HEK293T (cell line): ENCODE results near the gene CYP2W1.

ENCODE experiments used
- SUZ12 ChIP-seq: fragments of 450-650 bp; IDR thresholded peaks from 2 replicates; pipeline ENCODE4 v1.6.1; 2016; ENCODE audit warnings: mild to moderate bottlenecking
- TF ChIP-seq, protein P1 (sequence below): fragments of 450-650 bp; IDR thresholded peaks from 2 replicates; pipeline ENCODE4 v1.6.1; 2016

DNA sequence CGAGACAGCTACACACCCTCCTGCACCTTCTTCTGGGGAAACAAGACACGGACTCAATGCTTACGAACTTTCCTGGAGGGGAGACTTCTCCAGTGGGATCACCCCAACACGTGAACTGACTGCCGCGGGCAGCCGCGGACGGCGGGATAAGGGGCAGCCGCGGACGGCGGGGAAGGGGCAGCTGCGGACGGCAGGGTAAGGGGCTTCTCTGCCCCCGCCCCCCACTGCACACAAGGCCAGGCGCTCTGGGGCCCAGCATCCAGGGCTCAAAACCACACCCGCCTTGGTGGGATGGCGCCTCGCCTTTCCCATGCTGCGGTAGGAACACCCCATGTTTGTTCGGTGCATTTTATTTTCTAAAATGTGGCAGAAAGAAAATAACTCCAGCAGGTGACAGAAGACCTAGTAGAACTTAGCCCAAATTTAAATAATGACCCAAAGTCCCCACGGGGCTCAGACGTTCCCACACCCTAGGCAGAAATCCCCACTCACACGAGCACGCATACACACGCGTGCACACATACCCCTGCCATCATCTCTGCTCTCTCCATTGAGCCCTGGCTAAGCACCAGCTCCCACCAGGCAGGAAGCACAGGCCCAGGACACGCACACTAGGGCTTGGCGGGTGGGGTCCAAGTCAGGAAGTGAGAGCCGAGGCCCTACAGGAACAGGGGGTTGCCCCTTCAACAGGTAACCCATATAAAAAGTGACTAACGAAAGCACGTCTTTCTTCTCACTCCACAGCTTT lies 34.8 kb downstream of the CYP2W1 start:
- TF ChIP-seq, protein P1, sequence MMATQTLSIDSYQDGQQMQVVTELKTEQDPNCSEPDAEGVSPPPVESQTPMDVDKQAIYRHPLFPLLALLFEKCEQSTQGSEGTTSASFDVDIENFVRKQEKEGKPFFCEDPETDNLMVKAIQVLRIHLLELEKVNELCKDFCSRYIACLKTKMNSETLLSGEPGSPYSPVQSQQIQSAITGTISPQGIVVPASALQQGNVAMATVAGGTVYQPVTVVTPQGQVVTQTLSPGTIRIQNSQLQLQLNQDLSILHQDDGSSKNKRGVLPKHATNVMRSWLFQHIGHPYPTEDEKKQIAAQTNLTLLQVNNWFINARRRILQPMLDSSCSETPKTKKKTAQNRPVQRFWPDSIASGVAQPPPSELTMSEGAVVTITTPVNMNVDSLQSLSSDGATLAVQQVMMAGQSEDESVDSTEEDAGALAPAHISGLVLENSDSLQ = no peak
- no peak for TF ChIP-seq SUZ12
